HFF-Myc (cell line): ENCODE measurements around the gene PET100.

Source experiments
- DNase-seq: peaks from one replicate; pipeline ENCODE4 v3.0.0-alpha.2; 2011; ENCODE audit warnings: low read depth; ENCODE audit errors: extremely low read depth
- H3K4me3 ChIP-seq: replicated peaks from 2 replicates; pipeline ENCODE4 v1.5.1; 2011; ENCODE audit warnings: low read depth, mild to moderate bottlenecking, control low read depth, low read length
- TF ChIP-seq, protein P1 (sequence below): IDR thresholded peaks from 2 replicates; pipeline ENCODE4 v1.5.1; 2012; ENCODE audit warnings: mild to moderate bottlenecking, low read depth, low read length, control low read depth; ENCODE audit errors: missing control alignments

PET100 gene

DNA sequence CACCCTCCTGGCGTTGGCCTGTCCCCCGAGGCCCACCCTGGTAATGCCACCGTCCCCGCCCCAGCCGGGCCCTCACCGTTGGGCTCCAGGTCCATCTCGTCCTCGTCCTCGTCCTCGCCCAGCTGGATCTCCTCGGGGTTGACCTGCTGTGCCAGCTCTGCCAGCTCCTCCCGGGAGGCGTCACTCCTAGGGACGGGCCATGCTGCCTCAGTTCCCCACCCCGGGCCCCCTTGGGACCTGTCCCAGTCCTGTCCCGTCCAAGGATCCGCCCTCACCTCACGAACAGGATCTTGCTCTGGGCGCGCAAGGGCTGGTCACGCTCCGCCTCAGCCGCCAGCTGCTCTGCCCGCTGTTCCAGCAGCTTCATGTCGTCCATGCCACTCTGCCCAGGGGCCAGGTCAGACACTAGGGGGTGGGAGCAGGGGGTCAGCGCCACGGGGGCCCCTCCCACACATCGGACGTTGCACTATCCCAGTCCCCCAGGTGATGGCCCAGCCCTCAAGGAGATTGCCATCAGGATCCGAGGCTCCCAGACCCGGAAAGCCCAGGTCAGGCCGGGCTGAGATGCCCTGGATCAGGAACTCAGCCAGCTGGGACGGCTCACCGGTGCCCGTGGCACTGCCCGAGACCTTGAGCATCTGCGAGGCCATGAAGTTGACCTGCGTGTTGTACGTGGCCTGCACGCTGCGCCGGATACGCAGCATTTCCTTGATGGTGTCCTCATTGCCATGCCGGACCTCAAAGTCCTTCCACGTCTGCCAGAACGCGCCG is 9.7 kb upstream of the PET100 start:
- no peak overlapping the region for H3K4me3 ChIP-seq
- no peak for DNase-seq
- TF ChIP-seq, protein P1, sequence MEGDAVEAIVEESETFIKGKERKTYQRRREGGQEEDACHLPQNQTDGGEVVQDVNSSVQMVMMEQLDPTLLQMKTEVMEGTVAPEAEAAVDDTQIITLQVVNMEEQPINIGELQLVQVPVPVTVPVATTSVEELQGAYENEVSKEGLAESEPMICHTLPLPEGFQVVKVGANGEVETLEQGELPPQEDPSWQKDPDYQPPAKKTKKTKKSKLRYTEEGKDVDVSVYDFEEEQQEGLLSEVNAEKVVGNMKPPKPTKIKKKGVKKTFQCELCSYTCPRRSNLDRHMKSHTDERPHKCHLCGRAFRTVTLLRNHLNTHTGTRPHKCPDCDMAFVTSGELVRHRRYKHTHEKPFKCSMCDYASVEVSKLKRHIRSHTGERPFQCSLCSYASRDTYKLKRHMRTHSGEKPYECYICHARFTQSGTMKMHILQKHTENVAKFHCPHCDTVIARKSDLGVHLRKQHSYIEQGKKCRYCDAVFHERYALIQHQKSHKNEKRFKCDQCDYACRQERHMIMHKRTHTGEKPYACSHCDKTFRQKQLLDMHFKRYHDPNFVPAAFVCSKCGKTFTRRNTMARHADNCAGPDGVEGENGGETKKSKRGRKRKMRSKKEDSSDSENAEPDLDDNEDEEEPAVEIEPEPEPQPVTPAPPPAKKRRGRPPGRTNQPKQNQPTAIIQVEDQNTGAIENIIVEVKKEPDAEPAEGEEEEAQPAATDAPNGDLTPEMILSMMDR: no peak

DNA sequence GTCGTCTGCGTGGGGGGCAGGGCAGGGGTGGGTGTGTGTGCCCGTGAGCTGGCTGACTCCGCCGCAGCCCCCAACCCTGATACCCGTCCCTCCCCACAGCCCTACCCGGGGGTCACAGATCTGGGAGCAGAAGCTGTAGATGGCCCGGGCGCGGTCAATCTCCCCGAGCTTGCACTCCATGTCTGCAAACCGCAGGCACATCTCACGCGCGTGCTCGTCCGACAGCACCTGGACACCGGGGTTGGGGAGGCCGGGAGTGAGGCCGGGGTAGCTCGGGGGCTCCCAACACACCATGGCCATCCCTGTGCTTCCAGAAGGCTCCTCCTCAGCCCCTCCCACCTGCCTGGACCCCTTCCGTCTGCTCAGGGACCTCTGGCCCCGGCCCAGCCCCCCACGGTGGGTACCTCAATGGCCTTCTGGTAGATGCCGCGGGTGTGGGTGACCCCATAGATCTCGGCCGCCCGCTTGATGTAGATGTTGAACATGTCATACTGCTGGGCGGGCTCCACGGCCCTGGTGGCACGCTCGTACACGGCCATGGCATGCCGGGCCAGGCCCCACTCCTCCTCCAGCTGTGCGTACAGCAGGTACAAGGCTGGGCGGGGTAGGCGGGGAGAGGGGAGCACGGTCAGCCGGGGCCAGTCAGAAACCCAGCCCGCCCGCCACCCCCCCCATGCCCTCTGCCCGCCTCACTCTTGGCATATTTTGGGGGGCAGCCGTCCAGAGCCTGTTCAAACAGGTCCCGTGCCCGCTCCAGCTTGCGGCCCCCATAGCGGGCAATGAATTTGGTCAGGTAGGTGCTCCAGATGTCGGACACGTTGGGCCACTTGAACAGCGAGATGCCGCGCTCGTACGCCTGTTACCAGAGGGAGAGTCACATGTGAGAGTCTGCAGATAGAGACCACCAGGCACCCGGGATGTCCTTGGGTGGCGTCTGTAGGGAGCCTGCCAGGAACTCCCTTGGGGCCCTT is 8.9 kb upstream of the PET100 start:
- H3K4me3 ChIP-seq: no peak overlapping the region
- TF ChIP-seq, protein P1: no peak
- no peak for DNase-seq

DNA sequence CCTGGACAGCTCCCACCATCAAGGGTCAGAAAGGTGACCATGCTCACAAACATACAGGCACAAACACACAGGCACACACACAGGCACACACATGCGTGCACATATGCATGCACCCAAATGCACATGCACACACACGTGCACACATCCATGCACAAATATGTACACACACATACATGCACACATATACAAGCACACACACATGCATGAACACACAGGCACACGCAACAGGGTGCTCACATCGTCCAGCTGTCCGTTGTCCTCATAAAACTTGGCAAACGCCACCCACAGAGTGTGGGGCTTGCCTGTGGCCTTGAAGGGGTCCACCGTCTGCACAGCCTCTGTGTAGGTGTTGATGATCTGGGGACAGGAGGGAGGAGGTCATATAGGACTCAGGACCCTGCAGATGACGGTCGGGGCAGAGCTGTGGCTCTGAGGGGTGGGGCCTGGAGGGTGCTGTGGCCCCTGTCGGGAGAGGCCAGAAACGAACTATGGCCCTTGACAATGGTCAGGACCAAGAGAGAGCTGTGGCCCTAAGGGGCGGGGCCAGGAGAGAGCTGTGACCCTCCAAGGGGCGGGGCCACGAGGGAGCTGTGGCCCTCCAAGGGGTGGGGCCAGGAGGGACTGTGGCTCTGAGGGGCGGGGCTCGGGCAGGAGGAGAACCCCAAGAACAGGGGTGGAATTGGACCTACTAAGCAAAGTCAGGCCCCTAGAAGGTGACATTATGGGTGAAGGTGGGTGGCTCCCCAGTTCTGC is 6.5 kb upstream of the PET100 start:
- no peak for DNase-seq
- H3K4me3 ChIP-seq: no peak overlapping the region

DNA sequence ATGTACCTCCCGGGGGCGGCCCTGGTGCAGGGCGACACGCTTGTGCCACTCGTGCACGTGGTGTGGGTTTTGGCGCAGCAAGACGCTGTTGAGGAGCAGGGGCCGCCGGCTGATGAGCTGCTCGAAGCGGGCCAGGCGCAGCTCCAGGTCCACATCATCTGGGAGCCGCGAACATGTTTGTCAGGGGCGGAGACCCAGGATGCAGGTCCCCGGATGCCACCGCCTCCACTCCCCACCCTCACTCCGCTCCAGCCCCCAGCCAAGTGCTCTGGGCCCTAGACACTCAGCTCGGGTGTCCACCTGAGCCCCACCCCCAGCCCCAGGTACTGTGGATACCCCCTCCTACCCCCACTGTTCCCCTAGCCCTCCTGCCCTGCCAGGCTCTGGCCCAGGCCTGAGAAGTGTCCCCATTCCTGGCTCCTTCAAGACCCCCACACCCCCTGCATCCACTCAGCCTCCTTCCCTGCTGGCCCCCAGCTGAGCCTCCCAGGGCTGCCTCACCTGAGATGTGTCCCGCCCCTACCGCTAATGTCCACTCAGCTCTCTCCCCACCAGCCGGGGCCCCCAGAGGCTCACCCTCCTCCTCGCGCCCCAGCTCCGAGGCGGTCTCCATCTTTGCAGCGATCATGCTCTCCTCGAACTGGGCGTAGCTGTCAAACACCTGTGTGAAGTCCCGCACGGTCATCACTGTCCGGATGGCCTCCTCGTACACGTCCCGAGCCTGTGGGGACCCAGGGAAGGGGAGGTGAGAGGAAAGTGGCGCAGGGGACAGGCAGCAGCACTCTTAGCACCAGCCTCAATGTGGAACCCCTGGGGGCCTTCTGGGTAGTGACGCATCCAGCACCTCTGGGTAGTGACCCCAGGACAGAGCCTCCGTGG is 5.6 kb upstream of the PET100 start:
- no peak overlapping the region for H3K4me3 ChIP-seq
- DNase-seq: no peak
- TF ChIP-seq, protein P1: no peak

More for the DNA sequence above, 6.5 kb upstream of the PET100 start:
- TF ChIP-seq, protein P1: no peak

DNA sequence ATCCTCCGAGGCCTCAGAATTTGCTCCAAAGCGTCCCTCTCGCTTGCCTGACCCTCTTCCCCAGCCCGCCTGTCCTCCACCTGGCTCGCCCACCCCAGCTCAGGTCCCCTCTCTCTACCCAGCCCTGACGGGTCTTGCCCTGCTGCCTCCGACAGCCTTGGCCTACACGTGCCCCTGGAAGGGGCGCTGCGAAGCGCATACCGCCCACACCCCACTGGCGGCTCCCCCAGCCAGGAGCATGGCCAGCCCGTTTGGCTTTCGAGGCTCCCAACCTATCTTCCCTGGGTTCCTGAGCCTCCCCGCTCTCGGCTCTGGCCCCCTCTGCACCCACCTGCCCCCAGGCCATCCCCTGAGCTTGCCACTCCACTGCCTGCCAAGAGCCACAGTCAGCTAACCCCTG is 4.8 kb upstream of the PET100 start:
- TF ChIP-seq, protein P1: no peak
- H3K4me3 ChIP-seq: no peak overlapping the region
- no peak for DNase-seq
